Neural progenitor cell (in vitro differentiated cells): ENCODE measurements around the gene COL13A1. TPM values are rescaled to one million over a fixed set of nuclear protein-coding genes. Genes with fewer than 3 reads are reported as not detected.

Experiments used
- DNase-seq: peaks from one replicate; pipeline ENCODE4 v3.0.0-alpha.2; 2016; ENCODE audit warnings: low spot score
- H2AFZ ChIP-seq: fragments of 200-600 bp; sonication (generic); replicated peaks from 2 replicates; pipeline ENCODE4 v1.6.1; 2016; ENCODE audit warnings: antibody characterized with exemption
- H3F3A ChIP-seq: fragments of 200-600 bp; sonication (generic); 2 replicates; pipeline ENCODE4 v1.6.1; 2016; ENCODE audit warnings: antibody characterized with exemption, low read depth
- H3K27ac ChIP-seq: fragments of 200-600 bp; sonication (generic); 2 replicates; pipeline ENCODE4 v1.5.1; 2016; ENCODE audit warnings: mild to moderate bottlenecking
- H3K27me3 ChIP-seq: fragments of 200-600 bp; sonication (generic); 2 replicates; pipeline ENCODE4 v1.6.1; 2016; ENCODE audit warnings: mild to moderate bottlenecking, moderate library complexity
- H3K36me3 ChIP-seq: fragments of 200-600 bp; sonication (generic); 2 replicates; pipeline ENCODE4 v1.5.1; 2016
- H3K4me1 ChIP-seq: fragments of 200-600 bp; sonication (generic); 2 replicates; pipeline ENCODE4 v1.6.1; 2016; ENCODE audit warnings: mixed run types
- H3K4me2 ChIP-seq: fragments of 200-600 bp; sonication (generic); 2 replicates; pipeline ENCODE4 v1.6.1; 2016
- H3K4me3 ChIP-seq: fragments of 200-600 bp; sonication (generic); 2 replicates; pipeline ENCODE4 v1.5.1; 2016
- H3K79me2 ChIP-seq: fragments of 200-600 bp; sonication (generic); 2 replicates; pipeline ENCODE4 v1.6.1; 2016; ENCODE audit warnings: low read depth
- H3K9ac ChIP-seq: fragments of 200-600 bp; sonication (generic); 2 replicates; pipeline ENCODE4 v1.6.1; 2016
- H3K9me3 ChIP-seq: fragments of 200-600 bp; sonication (generic); 2 replicates; pipeline ENCODE4 v1.5.1; 2016; ENCODE audit warnings: low read depth
- H4K20me1 ChIP-seq: fragments of 200-600 bp; sonication (generic); 2 replicates; pipeline ENCODE4 v1.6.1; 2016; ENCODE audit warnings: low read depth
- H3K27ac Mint-ChIP-seq: 3 replicates; pipeline ENCODE4 v1.8.0; 2021; ENCODE audit warnings: mixed read lengths
- H3K27me3 Mint-ChIP-seq: 2 replicates; pipeline ENCODE4 v1.8.0; 2022; ENCODE audit warnings: low read depth, mild to moderate bottlenecking, inconsistent platforms, moderate library complexity, mixed read lengths; ENCODE audit not compliant: insufficient read depth
- H3K36me3 Mint-ChIP-seq: 3 replicates; pipeline ENCODE4 v1.8.0; 2021; ENCODE audit warnings: mixed read lengths
- H3K4me1 Mint-ChIP-seq: 3 replicates; pipeline ENCODE4 v1.8.0; 2021; ENCODE audit warnings: mixed read lengths
- H3K4me3 Mint-ChIP-seq: 3 replicates; pipeline ENCODE4 v1.8.0; 2021; ENCODE audit warnings: mild to moderate bottlenecking, moderate library complexity, mixed read lengths
- H3K9me3 Mint-ChIP-seq: 3 replicates; pipeline ENCODE4 v1.8.0; 2020; ENCODE audit warnings: mixed read lengths
- EZH2 ChIP-seq: fragments of 200-600 bp; sonication (generic); IDR thresholded peaks from 2 replicates; pipeline ENCODE4 v1.6.1; 2017; ENCODE audit warnings: antibody characterized with exemption, mild to moderate bottlenecking, moderate library complexity
- EZH2phosphoT487 ChIP-seq: fragments of 200-600 bp; sonication (generic); IDR thresholded peaks from 2 replicates; pipeline ENCODE4 v1.6.1; 2017; ENCODE audit warnings: antibody characterized with exemption
- total RNA-seq: library from RNA; depleted of rRNA; stranded (reverse); fragments of >200 nt; gene quantifications from 2 replicates; pipeline ENCODE4 v1.2.3, GENCODE V29; 2015; ENCODE audit warnings: low replicate concordance
- TF ChIP-seq, protein P1 (sequence below): fragments of 200-600 bp; sonication (generic); IDR thresholded peaks from 2 replicates; pipeline ENCODE4 v1.5.1; 2017; ENCODE audit warnings: antibody characterized with exemption, mild to moderate bottlenecking

The COL13A1 gene
- total RNA-seq, 1 donor from 2014 or later: 1.3 TPM

DNA sequence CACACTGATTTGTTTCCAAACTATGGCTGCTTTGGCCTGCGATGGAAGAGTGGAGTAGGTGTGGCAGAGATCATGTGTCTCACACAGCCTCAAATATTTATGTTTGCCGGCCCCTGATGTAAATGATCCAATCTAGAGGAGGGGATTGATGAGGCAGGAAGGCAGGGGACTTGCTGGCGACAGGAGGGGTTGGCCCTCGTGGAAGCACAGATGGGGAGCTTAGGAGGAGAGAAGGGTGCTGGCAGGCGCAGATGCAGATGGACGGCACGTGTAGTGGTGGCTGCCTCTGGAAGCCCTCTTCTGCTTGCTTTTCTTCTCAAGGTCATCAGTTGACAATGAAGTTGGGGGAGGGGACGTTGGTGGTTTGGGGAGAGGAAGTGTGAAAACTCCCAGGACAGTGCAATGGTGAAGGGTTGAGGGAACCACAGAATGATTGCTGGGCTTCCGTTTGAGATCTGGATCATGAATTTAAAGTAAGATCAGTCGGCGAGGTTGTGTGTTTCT, 15.4 kb downstream of the COL13A1 start:
- no peak overlapping the region for H3K9ac ChIP-seq
- peaks cover 9% of the 10 kb centered on the region for H3K4me1 Mint-ChIP-seq
- no peak overlapping the region for H3K4me3 ChIP-seq
- H3K36me3 ChIP-seq: no peaks in the 10 kb centered on the region
- no peaks in the 10 kb centered on the region for H3K4me1 ChIP-seq
- H3K9me3 ChIP-seq: no peaks in the 10 kb centered on the region
- no peak for DNase-seq
- no peaks in the 10 kb centered on the region for H3K79me2 ChIP-seq
- H3K27me3 Mint-ChIP-seq: peaks cover 9% of the 10 kb centered on the region
- H3K4me3 Mint-ChIP-seq: no peak overlapping the region
- H3K27ac Mint-ChIP-seq: no peak overlapping the region
- H2AFZ ChIP-seq: no peak overlapping the region
- no peaks in the 10 kb centered on the region for H3K9me3 Mint-ChIP-seq
- H3K27ac ChIP-seq: no peak overlapping the region
- peaks cover 2% of the 10 kb centered on the region for H3K36me3 Mint-ChIP-seq
- TF ChIP-seq EZH2phosphoT487 (no peak), EZH2 (no peak)
- TF ChIP-seq, protein P1, sequence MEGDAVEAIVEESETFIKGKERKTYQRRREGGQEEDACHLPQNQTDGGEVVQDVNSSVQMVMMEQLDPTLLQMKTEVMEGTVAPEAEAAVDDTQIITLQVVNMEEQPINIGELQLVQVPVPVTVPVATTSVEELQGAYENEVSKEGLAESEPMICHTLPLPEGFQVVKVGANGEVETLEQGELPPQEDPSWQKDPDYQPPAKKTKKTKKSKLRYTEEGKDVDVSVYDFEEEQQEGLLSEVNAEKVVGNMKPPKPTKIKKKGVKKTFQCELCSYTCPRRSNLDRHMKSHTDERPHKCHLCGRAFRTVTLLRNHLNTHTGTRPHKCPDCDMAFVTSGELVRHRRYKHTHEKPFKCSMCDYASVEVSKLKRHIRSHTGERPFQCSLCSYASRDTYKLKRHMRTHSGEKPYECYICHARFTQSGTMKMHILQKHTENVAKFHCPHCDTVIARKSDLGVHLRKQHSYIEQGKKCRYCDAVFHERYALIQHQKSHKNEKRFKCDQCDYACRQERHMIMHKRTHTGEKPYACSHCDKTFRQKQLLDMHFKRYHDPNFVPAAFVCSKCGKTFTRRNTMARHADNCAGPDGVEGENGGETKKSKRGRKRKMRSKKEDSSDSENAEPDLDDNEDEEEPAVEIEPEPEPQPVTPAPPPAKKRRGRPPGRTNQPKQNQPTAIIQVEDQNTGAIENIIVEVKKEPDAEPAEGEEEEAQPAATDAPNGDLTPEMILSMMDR: no peak
- no peak overlapping the region for H3K4me2 ChIP-seq
- H4K20me1 ChIP-seq: no peaks in the 10 kb centered on the region
- no peaks in the 10 kb centered on the region for H3F3A ChIP-seq
- H3K27me3 ChIP-seq: no peaks in the 10 kb centered on the region

DNA sequence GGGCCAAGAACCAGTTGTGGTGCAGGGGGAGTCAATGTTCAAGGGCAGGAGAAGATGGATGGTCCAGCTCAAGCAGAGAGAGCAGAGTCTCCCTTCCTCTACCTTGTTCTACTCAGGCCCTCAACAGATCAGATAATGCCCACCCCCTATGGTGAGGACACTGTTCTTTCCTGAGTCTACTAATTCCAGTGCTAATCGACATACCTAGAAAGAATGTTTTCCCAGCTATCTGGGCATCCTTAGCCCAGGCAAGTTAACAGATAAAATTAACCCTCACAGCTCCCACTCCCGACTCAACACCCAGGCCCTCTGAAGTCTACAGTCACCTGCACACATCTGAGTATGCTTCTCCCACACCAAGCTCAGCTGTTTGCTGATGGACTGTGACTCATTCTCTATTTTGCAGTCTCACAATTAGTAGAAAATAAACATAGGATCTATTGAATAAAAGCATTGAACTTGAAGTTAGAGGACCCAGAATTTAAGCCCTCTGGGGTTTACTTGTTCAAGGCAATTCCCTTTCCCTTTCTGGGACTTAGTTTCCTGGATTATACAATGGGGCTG, 17.1 kb downstream of the COL13A1 start:
- H3K27ac Mint-ChIP-seq: no peak overlapping the region

DNA sequence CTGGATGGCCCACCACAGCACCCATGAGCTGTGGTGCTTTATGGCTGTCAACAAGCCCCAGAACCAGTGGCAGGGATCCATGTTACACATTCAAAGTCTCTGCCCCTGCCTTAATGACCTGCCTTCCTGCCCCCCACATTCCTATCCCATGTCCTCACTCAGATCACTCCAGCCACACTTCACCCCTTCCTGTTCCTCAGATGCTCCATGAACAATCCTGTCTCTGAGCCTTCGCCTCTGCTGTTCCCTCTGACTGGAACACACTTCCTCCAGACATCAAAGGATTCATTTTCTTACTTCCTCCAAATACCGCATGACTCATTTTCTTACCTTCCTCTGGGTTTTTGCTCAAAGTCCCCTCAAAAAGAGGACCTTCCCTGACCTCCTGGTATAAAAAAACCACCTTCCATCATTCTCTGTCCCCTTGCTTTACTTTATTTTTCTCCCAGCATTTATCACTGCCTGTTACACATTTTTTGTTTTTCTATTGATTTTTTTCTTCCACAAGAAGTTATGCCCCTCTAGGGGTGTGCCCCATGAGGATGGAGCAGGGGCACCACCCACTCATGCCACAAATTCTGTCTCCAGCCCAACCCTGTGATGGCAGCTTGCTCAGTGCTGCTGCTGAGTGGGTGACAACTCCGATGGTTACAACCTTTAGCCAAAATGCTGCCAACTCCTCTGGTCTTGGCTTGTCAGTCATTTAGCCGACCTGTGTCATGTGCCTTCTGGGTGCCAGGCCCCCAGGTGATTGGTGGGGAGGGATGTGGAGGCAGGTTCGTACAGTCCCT, 18.2 kb downstream of the COL13A1 start:
- Histone ChIP-seq H4K20me1 (no peaks in the 10 kb centered on the region), H3K27ac (no peak overlapping the region), H3K9ac (no peak overlapping the region), H3K4me1 (no peaks in the 10 kb centered on the region), H3K4me2 (no peak overlapping the region), H3K9me3 (no peaks in the 10 kb centered on the region), H3K36me3 (no peaks in the 10 kb centered on the region), H3K27me3 (no peaks in the 10 kb centered on the region), H3K79me2 (no peaks in the 10 kb centered on the region), H2AFZ (no peak overlapping the region), H3F3A (no peaks in the 10 kb centered on the region), H3K4me3 (no peak overlapping the region)
- Mint-ChIP-seq H3K9me3 (no peaks in the 10 kb centered on the region), H3K36me3 (peaks cover 2% of the 10 kb centered on the region), H3K4me3 (no peak overlapping the region), H3K27me3 (peaks cover 9% of the 10 kb centered on the region), H3K4me1 (peaks cover 4% of the 10 kb centered on the region), H3K27ac (no peak overlapping the region)
- DNase-seq: no peak
- TF ChIP-seq, protein P1: no peak
- TF ChIP-seq EZH2phosphoT487: no peak
- no peak for TF ChIP-seq EZH2

More for the DNA sequence above, 17.1 kb downstream of the COL13A1 start:
- H3K27ac ChIP-seq: no peak overlapping the region
- no peak for DNase-seq
- no peaks in the 10 kb centered on the region for H4K20me1 ChIP-seq
- no peak overlapping the region for H2AFZ ChIP-seq
- H3K9me3 ChIP-seq: no peaks in the 10 kb centered on the region
- H3K36me3 Mint-ChIP-seq: peaks cover 2% of the 10 kb centered on the region
- peaks cover 9% of the 10 kb centered on the region for H3K27me3 Mint-ChIP-seq
- H3F3A ChIP-seq: no peaks in the 10 kb centered on the region
- no peak overlapping the region for H3K4me3 Mint-ChIP-seq
- no peaks in the 10 kb centered on the region for H3K27me3 ChIP-seq
- H3K4me1 Mint-ChIP-seq: peaks cover 4% of the 10 kb centered on the region
- H3K4me1 ChIP-seq: no peaks in the 10 kb centered on the region
- TF ChIP-seq EZH2phosphoT487: no peak
- TF ChIP-seq, protein P1: no peak
- TF ChIP-seq EZH2: no peak
- no peaks in the 10 kb centered on the region for H3K36me3 ChIP-seq
- H3K4me3 ChIP-seq: no peak overlapping the region
- H3K4me2 ChIP-seq: no peak overlapping the region
- no peak overlapping the region for H3K9ac ChIP-seq
- H3K79me2 ChIP-seq: no peaks in the 10 kb centered on the region
- no peaks in the 10 kb centered on the region for H3K9me3 Mint-ChIP-seq
